ENCODE measurements around the gene CCN2. TPM values are rescaled to one million over a fixed set of nuclear protein-coding genes. Genes with fewer than 3 reads are reported as not detected.

The CCN2 gene
- total RNA-seq, 1 donor from 2014 or later = 13.9 TPM

- DNase-seq = no peak
Measured at GRCh38 chr6:131948692-131949619, 2.2 kb downstream of the CCN2 start.

GRCh38 chr6:131947986-131948661 is 3.0 kb downstream of the CCN2 start:
- DNase-seq (no peak), ATAC-seq (ENCODE audit: poor library complexity) (no peak)
- intact Hi-C loops (cut with DNase I) = no loop called here

More at GRCh38 chr6:131948692-131949619, 2.2 kb downstream of the CCN2 start:
- intact Hi-C loops (cut with DNase I) = no loop called here
- ATAC-seq (ENCODE audit: poor library complexity) = no peak

- DNase-seq (no peak), ATAC-seq (ENCODE audit: poor library complexity) (no peak)
- intact Hi-C loops (cut with DNase I) = no loop called here
Measured at GRCh38 chr6:131946992-131947955, 3.9 kb downstream of the CCN2 start.

- intact Hi-C loops (cut with DNase I) = no loop called here
- no peak for ATAC-seq (ENCODE audit: poor library complexity)
- no peak for DNase-seq
Measured at GRCh38 chr6:131946404-131946991, 4.7 kb downstream of the CCN2 start.

- DNase-seq (no peak), ATAC-seq (ENCODE audit: poor library complexity) (no peak)
- intact Hi-C loops (cut with DNase I) = no loop called here
Measured at GRCh38 chr6:131945971-131946370, 5.2 kb downstream of the CCN2 start.

GRCh38 chr6:131937703-131938631 is 13.2 kb downstream of the CCN2 start:
- ATAC-seq (ENCODE audit: poor library complexity) (no peak), DNase-seq (no peak)
- intact Hi-C loops (cut with DNase I) = no loop called here

GRCh38 chr6:131937226-131937625 is 13.9 kb downstream of the CCN2 start:
- ATAC-seq (ENCODE audit: poor library complexity) (peak; percentile 57), DNase-seq (no peak)
- intact Hi-C loops (cut with DNase I) = no loop called here

- intact Hi-C loops (cut with DNase I) = no loop called here
- DNase-seq (no peak), ATAC-seq (ENCODE audit: poor library complexity) (no peak)
Measured at GRCh38 chr6:131936156-131936555, 15.0 kb downstream of the CCN2 start.

GRCh38 chr6:131931063-131931750 is 20.0 kb downstream of the CCN2 start:
- no peak for ATAC-seq (ENCODE audit: poor library complexity)
- DNase-seq = no peak

GRCh38 chr6:131929976-131930375 is 21.2 kb downstream of the CCN2 start:
- intact Hi-C loops (cut with DNase I) = loop anchor here (5.0 kb wide), 1 partner anchor 232 kb away; no protein-coding TSS in a partner anchor
- DNase-seq = no peak
- no peak for ATAC-seq (ENCODE audit: poor library complexity)

More at GRCh38 chr6:131931063-131931750, 20.0 kb downstream of the CCN2 start:
- intact Hi-C loops (cut with DNase I) = no loop called here

- intact Hi-C loops (cut with DNase I) = loop anchor here (5.0 kb wide), 1 partner anchor 233 kb away; no protein-coding TSS in a partner anchor
- DNase-seq (no peak), ATAC-seq (ENCODE audit: poor library complexity) (no peak)
Measured at GRCh38 chr6:131929264-131929663, 21.9 kb downstream of the CCN2 start.

GRCh38 chr6:131924881-131925474 is 26.2 kb downstream of the CCN2 start:
- peak; percentile 51 for ATAC-seq (ENCODE audit: poor library complexity)
- intact Hi-C loops (cut with DNase I) = loop anchor here (5.0 kb wide), 2 partner anchors 237 to 292 kb away; no protein-coding TSS in a partner anchor
- DNase-seq = no peak

GRCh38 chr6:131923356-131923755 is 27.8 kb downstream of the CCN2 start:
- ATAC-seq (ENCODE audit: poor library complexity) (peak; percentile 57), DNase-seq (no peak)

GRCh38 chr6:131920656-131921055 is 30.5 kb downstream of the CCN2 start:
- ATAC-seq (ENCODE audit: poor library complexity) = no peak

More at GRCh38 chr6:131923356-131923755, 27.8 kb downstream of the CCN2 start:
- intact Hi-C loops (cut with DNase I) = loop anchor here (5.0 kb wide), 1 partner anchor 294 kb away; no protein-coding TSS in a partner anchor

GRCh38 chr6:131918650-131919355 is 32.4 kb downstream of the CCN2 start:
- DNase-seq (no peak), ATAC-seq (ENCODE audit: poor library complexity) (no peak)

More at GRCh38 chr6:131920656-131921055, 30.5 kb downstream of the CCN2 start:
- intact Hi-C loops (cut with DNase I) = loop anchor here (5.0 kb wide), 1 partner anchor 297 kb away; no protein-coding TSS in a partner anchor
- DNase-seq = no peak

More at GRCh38 chr6:131918650-131919355, 32.4 kb downstream of the CCN2 start:
- intact Hi-C loops (cut with DNase I) = loop anchor here (10.0 kb wide), 1 partner anchor 134 kb away; no protein-coding TSS in a partner anchor
